HCT116 (cell line): ENCODE data around the gene CASP12. TPM values are rescaled to one million over a fixed set of nuclear protein-coding genes. Genes with fewer than 3 reads are reported as not detected.

Source experiments
- ATAC-seq: fragments of 200-7000 bp; cut with Tn5 transposase; 2 replicates; pipeline ENCODE4 v1.9.1; 2020; ENCODE audit warnings: mild to moderate bottlenecking, moderate library complexity
- BruUV-seq: library from RNA; stranded (reverse); fragments of 400-500 nt; replicated peaks from 2 replicates; lab custom pipeline; 2021; lab: Mats Ljungman, UMichigan
- CTCF ChIA-PET: fragments of 300-600 bp; sonication (Branson Sonifier 250); formaldehyde crosslinking; loops from one replicate; lab custom pipeline; 2021; ENCODE audit warnings: antibody characterized with exemption; lab: Charles Lee
- POLR2A ChIA-PET: fragments of 300-600, 350-600 bp; sonication (Branson Sonifier 250); formaldehyde crosslinking; loops from one replicate; lab custom pipeline; 2021; ENCODE audit warnings: antibody characterized with exemption; lab: Charles Lee
- RAD21 ChIA-PET, 2 experiments: fragments of 300-600 bp; sonication (Branson Sonifier 250); formaldehyde crosslinking; loops; one replicate each; lab custom pipeline; 2023; ENCODE audit warnings: low total read pairs in 2 of 2; ENCODE audit not compliant: uncharacterized antibody in 2 of 2, unreplicated experiment in 2 of 2, low non-redundant PET in 1 of 2; lab: Charles Lee
- DNase-seq: peaks from one replicate; pipeline ENCODE4 v3.0.0-alpha.2; 2010; ENCODE audit warnings: low read depth, low spot score
- H2AFZ ChIP-seq: fragments of 200-600 bp; shearing (Covaris generic), sonication (generic); 2 replicates; pipeline ENCODE4 v1.6.1; 2017; ENCODE audit warnings: low read depth, mixed run types, mixed read lengths, antibody characterized with exemption, low read length; ENCODE audit not compliant: poor library complexity, severe bottlenecking
- H3K27ac ChIP-seq: 2 replicates; pipeline ENCODE4 v1.5.1; 2012; ENCODE audit warnings: low read depth, low read length
- H3K27me3 ChIP-seq: fragments of 200-600 bp; sonication (generic); 2 replicates; pipeline ENCODE4 v1.6.1; 2016; ENCODE audit warnings: mixed run types, low read length, mixed read lengths; ENCODE audit not compliant: insufficient read depth
- H3K36me3 ChIP-seq, 2 experiments: fragments of 200-500 bp in 1 of 2; fragments of 200-600 bp in 1 of 2; sonication (Bioruptor generic) in 1 of 2; sonication (generic) in 1 of 2; 2 replicates each; pipeline versions ENCODE4 v1.5.1 to v1.6.1; 2014 to 2016; ENCODE audit warnings: low read length in 2 of 2, inconsistent platforms in 1 of 2, mixed read lengths in 1 of 2, mixed run types in 1 of 2; ENCODE audit not compliant: insufficient read depth in 2 of 2, control insufficient read depth in 1 of 2
- H3K4me1 ChIP-seq, 2 experiments: fragments of 200-600 bp in 1 of 2; sonication (generic) in 1 of 2; 2 replicates each; pipeline versions ENCODE4 v1.5.1 to v1.6.1; 2012 to 2017; ENCODE audit warnings: low read length in 2 of 2, inconsistent platforms in 1 of 2, mild to moderate bottlenecking in 1 of 2, mixed read lengths in 1 of 2, mixed run types in 1 of 2, moderate library complexity in 1 of 2; ENCODE audit not compliant: insufficient read depth in 2 of 2, control insufficient read depth in 1 of 2
- H3K4me2 ChIP-seq: fragments of 200-600 bp; sonication (generic); 2 replicates; pipeline ENCODE4 v1.6.1; 2017; ENCODE audit warnings: mixed run types, low read length, mixed read lengths
- H3K4me3 ChIP-seq, 2 experiments: fragments of 200-600 bp in 1 of 2; sonication (generic) in 1 of 2; replicated peaks in 1 of 2; 2 replicates each; pipeline ENCODE4 v1.5.1; 2011 to 2016; ENCODE audit warnings: low read length in 2 of 2, control low read depth in 1 of 2, low read depth in 1 of 2, mild to moderate bottlenecking in 1 of 2, mixed read lengths in 1 of 2, mixed run types in 1 of 2
- H3K79me2 ChIP-seq: fragments of 200-600 bp; sonication (generic); 2 replicates; pipeline ENCODE4 v1.6.1; 2017; ENCODE audit warnings: mild to moderate bottlenecking, mixed run types, low read length, moderate library complexity, mixed read lengths; ENCODE audit not compliant: insufficient read depth
- H3K9ac ChIP-seq: fragments of 200-600 bp; sonication (generic); 2 replicates; pipeline ENCODE4 v1.6.1; 2016; ENCODE audit warnings: low read length, mixed read lengths
- H3K9me2 ChIP-seq: fragments of 200-600 bp; sonication (generic), shearing (Covaris generic); 2 replicates; pipeline ENCODE4 v1.6.1; 2017; ENCODE audit warnings: mixed run types, mild to moderate bottlenecking, moderate library complexity; ENCODE audit not compliant: insufficient read depth
- H3K9me3 ChIP-seq, 2 experiments: fragments of 200-500 bp in 1 of 2; fragments of 200-600 bp in 1 of 2; sonication (Bioruptor generic) in 1 of 2; sonication (generic) in 1 of 2; 2 replicates each; pipeline ENCODE4 v1.6.1; 2014 to 2017; ENCODE audit warnings: low read length in 2 of 2, mixed read lengths in 2 of 2, inconsistent platforms in 1 of 2, low read depth in 1 of 2, mild to moderate bottlenecking in 1 of 2, mixed run types in 1 of 2, moderate library complexity in 1 of 2; ENCODE audit not compliant: control insufficient read depth in 1 of 2, insufficient read depth in 1 of 2
- H4K20me1 ChIP-seq: fragments of 200-600 bp; sonication (generic), shearing (Covaris generic); 2 replicates; pipeline ENCODE4 v1.6.1; 2017; ENCODE audit warnings: mixed run types, mild to moderate bottlenecking, moderate library complexity; ENCODE audit not compliant: insufficient read depth
- ATF3 ChIP-seq: IDR thresholded peaks from 2 replicates; pipeline ENCODE4 v1.6.1; 2012
- CEBPB ChIP-seq: IDR thresholded peaks from 2 replicates; pipeline ENCODE4 v1.6.1; 2012; ENCODE audit warnings: low read depth
- EZH2 ChIP-seq: fragments of 200-600 bp; sonication (generic); IDR thresholded peaks from 2 replicates; pipeline ENCODE4 v1.6.1; 2017; ENCODE audit warnings: antibody characterized with exemption, mixed run types
- EZH2phosphoT487 ChIP-seq: fragments of 200-600 bp; IDR thresholded peaks from 2 replicates; pipeline ENCODE4 v1.6.1; 2018; ENCODE audit warnings: antibody characterized with exemption, borderline replicate concordance
- FOSL1 ChIP-seq: IDR thresholded peaks from 2 replicates; pipeline ENCODE4 v1.6.1; 2012; ENCODE audit warnings: low read depth
- JUND ChIP-seq: IDR thresholded peaks from 2 replicates; pipeline ENCODE4 v1.6.1; 2012
- POLR2A ChIP-seq: IDR thresholded peaks from 2 replicates; pipeline ENCODE4 v1.7.0; 2011; ENCODE audit warnings: borderline replicate concordance; ENCODE audit not compliant: insufficient read depth, insufficient read length; ENCODE audit errors: extremely low read depth
- POLR2AphosphoS5 ChIP-seq: IDR thresholded peaks from 2 replicates; pipeline ENCODE4 v1.6.1; 2011; ENCODE audit warnings: mild to moderate bottlenecking, low read depth, low read length, moderate library complexity
- REST ChIP-seq: IDR thresholded peaks from 2 replicates; pipeline ENCODE4 v1.6.1; 2012; ENCODE audit warnings: low read depth
- SIN3A ChIP-seq: IDR thresholded peaks from 2 replicates; pipeline ENCODE4 v1.6.1; 2012; ENCODE audit warnings: low read depth
- SP1 ChIP-seq: IDR thresholded peaks from 2 replicates; pipeline ENCODE4 v1.6.1; 2012; ENCODE audit warnings: low read depth
- TCF7L2 ChIP-seq: IDR thresholded peaks from 2 replicates; pipeline ENCODE4 v1.7.0; 2011; ENCODE audit warnings: borderline replicate concordance, inconsistent platforms; ENCODE audit not compliant: insufficient read depth, insufficient read length; ENCODE audit errors: extremely low read depth
- YY1 ChIP-seq: IDR thresholded peaks from 2 replicates; pipeline ENCODE4 v1.6.1; 2011; ENCODE audit warnings: low read length, low read depth, moderate library complexity, mild to moderate bottlenecking; ENCODE audit not compliant: insufficient replicate concordance; ENCODE audit errors: extremely low read depth
- ZBTB33 ChIP-seq: IDR thresholded peaks from 2 replicates; pipeline ENCODE4 v1.6.1; 2011; ENCODE audit warnings: mild to moderate bottlenecking, low read length, moderate library complexity; ENCODE audit not compliant: insufficient replicate concordance; ENCODE audit errors: extremely low read depth
- intact Hi-C: fragments of 100-400 bp; cut with micrococcal nuclease; formaldehyde crosslinking; loops from 2 replicates; pipeline ENCODE4 v1.10.0; 2022
- total RNA-seq: library from RNA; stranded (reverse); gene quantifications from one replicate; pipeline ENCODE4 v1.2.1, GENCODE V29; 2021; ENCODE audit not compliant: unreplicated experiment

CASP12 gene
- total RNA-seq, 1 experiment from 2014 or later: not detected

GRCh38 chr11:104858882-104859775 is 39.1 kb downstream of the CASP12 start:
- intact Hi-C loops: no loop called here
- no peaks in the 10 kb centered on the region for H3K9me2 ChIP-seq
- no peaks in the 10 kb centered on the region for H3K79me2 ChIP-seq
- ChIA-PET POLR2A (no interaction called here), CTCF (no interaction called here), RAD21 (no interaction called here)
- BruUV-seq: no TSS peak
- H3K9ac ChIP-seq: no peak overlapping the region
- H4K20me1 ChIP-seq: no peaks in the 10 kb centered on the region
- H3K9me3 ChIP-seq: no peaks in the 10 kb centered on the region
- no peak overlapping the region for H3K4me2 ChIP-seq
- TF ChIP-seq CEBPB: no peak
- H3K36me3 ChIP-seq: no peaks in the 10 kb centered on the region
- H3K27me3 ChIP-seq: no peaks in the 10 kb centered on the region
- DNase-seq (no peak), ATAC-seq (no peak)
- no peaks in the 10 kb centered on the region for H3K4me1 ChIP-seq
- H3K4me3 ChIP-seq: no peak overlapping the region
- H3K27ac ChIP-seq: no peak overlapping the region
- no peak overlapping the region for H2AFZ ChIP-seq

GRCh38 chr11:104856607-104857006 is 41.7 kb downstream of the CASP12 start:
- no peaks in the 10 kb centered on the region for H3K27me3 ChIP-seq
- no peaks in the 10 kb centered on the region; the same call in 1 of the 2 replicates for H3K9me2 ChIP-seq
- ChIA-PET RAD21 (no interaction called here), POLR2A (no interaction called here), CTCF (no interaction called here)
- H2AFZ ChIP-seq: no peak overlapping the region
- intact Hi-C loops: no loop called here
- no peaks in the 10 kb centered on the region for H3K9me3 ChIP-seq
- no peaks in the 10 kb centered on the region for H4K20me1 ChIP-seq
- H3K27ac ChIP-seq: no peak overlapping the region
- DNase-seq: no peak
- no peak overlapping the region for H3K4me3 ChIP-seq
- no peak overlapping the region for H3K9ac ChIP-seq
- no peak for ATAC-seq
- H3K4me1 ChIP-seq: no peaks in the 10 kb centered on the region
- no peak overlapping the region for H3K4me2 ChIP-seq
- H3K36me3 ChIP-seq: no peaks in the 10 kb centered on the region
- no peaks in the 10 kb centered on the region for H3K79me2 ChIP-seq
- BruUV-seq: no TSS peak
- TF ChIP-seq JUND (no peak), CEBPB (no peak), ATF3 (no peak), EZH2phosphoT487 (no peak), FOSL1 (no peak), POLR2AphosphoS5 (no peak), SIN3A (no peak), YY1 (no peak), EZH2 (no peak), SP1 (no peak), ZBTB33 (no peak), REST (no peak), POLR2A (no peak), TCF7L2 (no peak)
